PFSK-1 (cell line): ENCODE measurements around the gene GLIS1.

Experiments used
- FOXP2 ChIP-seq: optimal IDR thresholded peaks from 2 replicates; pipeline ENCODE3; 2011; ENCODE audit warnings: borderline replicate concordance, control low read depth, inconsistent platforms; ENCODE audit not compliant: insufficient read depth; ENCODE audit errors: extremely low read length, extremely low read depth
- POLR2AphosphoS5 ChIP-seq: IDR thresholded peaks from 2 replicates; pipeline ENCODE4 v1.6.1; 2012; ENCODE audit warnings: low read depth, mild to moderate bottlenecking, control low read depth, low read length, moderate library complexity
- REST ChIP-seq, 2 experiments: IDR thresholded peaks; 2 replicates each; pipeline versions ENCODE4 v1.6.1 to v1.8.0; 2011 to 2012; ENCODE audit warnings: low read depth in 2 of 2, low read length in 2 of 2, control low read depth in 1 of 2, inconsistent platforms in 1 of 2, mild to moderate bottlenecking in 1 of 2, moderate library complexity in 1 of 2; ENCODE audit not compliant: insufficient read depth in 1 of 2
- SIN3A ChIP-seq: IDR thresholded peaks from 2 replicates; pipeline ENCODE4 v1.6.1; 2012; ENCODE audit warnings: mild to moderate bottlenecking, low read length, moderate library complexity, borderline replicate concordance; ENCODE audit not compliant: insufficient read depth
- TAF1 ChIP-seq: IDR thresholded peaks from 2 replicates; pipeline ENCODE4 v1.6.1; 2012; ENCODE audit warnings: low read length, control low read depth, borderline replicate concordance; ENCODE audit not compliant: insufficient read depth

GLIS1 gene

GRCh38 chr1:53502641-53503432 lies 236.1 kb downstream of the GLIS1 start:
- TF ChIP-seq FOXP2 (no peak), TAF1 (no peak), REST (IDR thresholded peaks at IDR 0.05; ENCODE audit: insufficient read depth in 1 of 2, low read depth in 2 of 2, low read length in 2 of 2) (no peak), POLR2AphosphoS5 (no peak), SIN3A (no peak)

DNA sequence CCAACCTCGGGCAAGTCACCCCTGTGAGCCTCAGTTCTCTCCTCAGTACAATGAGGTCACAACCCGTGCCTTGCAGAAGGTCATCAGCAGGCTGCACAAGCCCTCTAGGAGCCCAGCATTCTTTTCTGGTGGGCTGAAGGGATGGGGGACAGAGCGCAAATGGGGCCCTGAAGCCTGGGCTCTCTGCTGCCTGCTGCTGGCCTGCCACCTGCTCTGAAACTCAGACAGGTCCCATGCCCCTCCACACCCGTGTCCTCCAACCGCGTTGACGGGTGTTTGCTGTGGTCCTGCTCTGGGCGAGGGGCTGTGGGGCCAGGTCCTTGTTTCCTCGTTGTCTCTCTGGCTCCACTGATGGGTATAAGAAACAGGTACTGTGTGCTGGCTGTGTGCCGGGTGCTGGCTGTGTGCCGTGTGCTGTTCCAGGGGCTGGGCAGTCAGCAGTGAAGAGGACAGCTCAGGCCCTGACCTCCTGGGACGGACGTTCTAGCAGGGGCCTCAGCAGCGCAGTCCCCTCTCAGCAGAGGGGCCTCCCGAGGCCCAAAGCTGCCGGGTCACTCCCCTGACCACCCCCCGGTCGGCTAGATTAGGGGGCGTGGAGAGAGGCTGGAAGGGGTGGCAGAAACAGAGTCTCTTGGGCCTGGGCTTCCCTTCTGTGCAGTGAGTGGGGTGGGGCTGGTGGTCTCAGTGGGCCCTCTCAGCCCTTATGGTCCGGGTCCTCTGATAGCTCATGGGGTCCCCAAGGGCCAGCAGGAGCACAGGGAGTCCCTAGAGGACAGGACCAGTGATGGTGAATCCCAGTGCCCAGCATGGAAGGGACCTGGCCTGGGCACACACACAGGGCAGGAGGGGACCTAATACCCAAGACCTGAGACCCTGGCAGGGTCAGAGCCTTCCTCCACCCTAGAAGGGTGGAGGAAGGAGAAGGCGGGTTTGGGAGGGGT lies 237.6 kb downstream of the GLIS1 start:
- TF ChIP-seq FOXP2: no peak
- TF ChIP-seq REST (IDR thresholded peaks at IDR 0.05; ENCODE audit: insufficient read depth in 1 of 2, low read depth in 2 of 2, low read length in 2 of 2): no peak
- TF ChIP-seq SIN3A: no peak
- TF ChIP-seq TAF1: no peak
- TF ChIP-seq POLR2AphosphoS5: no peak

GRCh38 chr1:53500204-53501064 lies 238.5 kb downstream of the GLIS1 start:
- TF ChIP-seq TAF1: no peak
- TF ChIP-seq REST (IDR thresholded peaks at IDR 0.05; ENCODE audit: insufficient read depth in 1 of 2, low read depth in 2 of 2, low read length in 2 of 2): no peak

DNA sequence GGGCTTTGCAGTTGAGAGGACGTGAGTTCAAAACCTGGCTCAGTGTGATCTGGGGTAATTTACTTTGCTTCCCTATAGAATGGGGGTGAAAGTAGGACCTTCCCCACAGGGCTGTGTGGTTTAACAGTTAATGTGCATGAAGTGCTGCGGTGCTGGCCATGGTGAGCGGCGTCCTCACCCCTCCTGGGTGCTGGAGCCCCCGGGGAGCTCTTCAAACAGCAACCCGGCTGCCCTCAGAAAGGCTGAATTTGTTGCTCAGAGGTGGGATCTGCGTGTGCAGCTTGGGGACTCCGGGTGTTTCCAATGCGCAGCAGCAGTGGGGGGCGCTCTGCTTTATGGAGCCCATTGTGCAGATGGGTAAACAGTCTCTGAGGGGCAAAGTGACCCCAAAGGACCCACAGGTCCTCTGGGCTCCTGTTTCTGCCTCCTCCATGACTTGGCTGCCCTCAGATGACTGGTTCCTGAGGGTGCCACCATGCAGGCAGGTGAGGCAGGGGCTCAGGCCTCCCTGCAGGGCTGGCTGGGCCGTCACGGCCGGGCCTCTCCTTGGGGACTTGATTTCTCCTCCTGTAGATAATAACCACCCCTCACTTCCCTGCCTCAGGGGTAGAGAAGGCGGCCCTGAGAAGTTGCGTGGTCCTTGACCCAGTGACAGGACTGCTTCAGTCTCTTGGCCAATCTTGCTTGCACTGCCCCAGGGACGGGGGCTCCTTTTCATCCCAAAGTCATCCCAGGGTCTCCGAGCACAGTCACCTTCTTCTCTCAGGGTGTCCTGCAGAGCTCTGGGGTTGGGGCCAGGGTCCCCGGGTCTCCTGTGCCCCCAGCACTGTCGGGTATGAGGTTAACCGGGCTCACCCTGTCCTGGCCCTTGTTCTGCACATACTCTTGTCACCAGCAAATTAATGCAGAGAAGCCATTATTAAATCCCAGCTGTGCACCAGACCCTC lies 239.4 kb downstream of the GLIS1 start:
- TF ChIP-seq TAF1 (no peak), FOXP2 (no peak), SIN3A (no peak), POLR2AphosphoS5 (no peak)
